IPS-NIHi7 (cell line): ENCODE measurements around the gene HSD11B2.

Experiments used
- DNase-seq: peaks from one replicate; pipeline ENCODE4 v3.0.0; 2012; ENCODE audit warnings: mixed read lengths; ENCODE audit errors: extremely low spot score

Gene HSD11B2

DNA sequence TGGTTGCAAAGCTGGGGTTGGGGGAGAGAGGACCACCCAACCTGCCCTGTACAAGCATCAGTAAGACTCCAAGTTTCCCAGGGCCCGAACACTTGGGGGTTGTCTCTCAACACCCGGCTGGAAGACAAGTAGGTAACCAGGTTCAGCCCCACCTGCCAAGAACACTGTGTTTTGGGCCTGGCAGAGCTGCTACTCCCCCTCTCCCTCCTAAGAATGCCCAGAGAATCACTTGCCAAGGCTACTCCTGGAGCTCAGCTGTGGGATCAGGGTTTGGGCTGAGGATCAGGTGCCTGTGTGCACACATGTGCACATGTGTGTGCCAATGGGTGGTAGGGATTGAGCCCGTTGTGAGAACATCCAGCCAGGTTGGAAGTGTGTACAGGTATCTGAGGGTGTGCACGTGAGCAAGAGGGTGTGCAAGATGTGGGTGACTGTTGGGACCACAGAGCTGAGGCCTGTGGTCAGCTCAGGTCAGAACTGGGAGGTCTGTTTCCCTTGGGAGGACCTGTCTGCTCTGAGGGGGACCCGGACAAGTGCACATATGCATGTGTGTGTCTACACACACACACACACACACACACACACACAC is 2.3 kb downstream of the HSD11B2 start:
- no peak for DNase-seq

DNA sequence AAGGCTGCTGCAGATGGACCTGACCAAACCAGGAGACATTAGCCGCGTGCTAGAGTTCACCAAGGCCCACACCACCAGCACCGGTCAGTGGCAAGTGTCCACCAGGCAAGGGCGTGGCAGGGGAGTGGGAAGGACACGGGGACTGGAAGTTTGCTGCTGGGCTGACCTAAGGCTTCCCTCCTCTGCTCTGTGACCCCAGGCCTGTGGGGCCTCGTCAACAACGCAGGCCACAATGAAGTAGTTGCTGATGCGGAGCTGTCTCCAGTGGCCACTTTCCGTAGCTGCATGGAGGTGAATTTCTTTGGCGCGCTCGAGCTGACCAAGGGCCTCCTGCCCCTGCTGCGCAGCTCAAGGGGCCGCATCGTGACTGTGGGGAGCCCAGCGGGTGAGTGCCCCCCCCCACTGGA is 4.8 kb downstream of the HSD11B2 start:
- DNase-seq: no peak

DNA sequence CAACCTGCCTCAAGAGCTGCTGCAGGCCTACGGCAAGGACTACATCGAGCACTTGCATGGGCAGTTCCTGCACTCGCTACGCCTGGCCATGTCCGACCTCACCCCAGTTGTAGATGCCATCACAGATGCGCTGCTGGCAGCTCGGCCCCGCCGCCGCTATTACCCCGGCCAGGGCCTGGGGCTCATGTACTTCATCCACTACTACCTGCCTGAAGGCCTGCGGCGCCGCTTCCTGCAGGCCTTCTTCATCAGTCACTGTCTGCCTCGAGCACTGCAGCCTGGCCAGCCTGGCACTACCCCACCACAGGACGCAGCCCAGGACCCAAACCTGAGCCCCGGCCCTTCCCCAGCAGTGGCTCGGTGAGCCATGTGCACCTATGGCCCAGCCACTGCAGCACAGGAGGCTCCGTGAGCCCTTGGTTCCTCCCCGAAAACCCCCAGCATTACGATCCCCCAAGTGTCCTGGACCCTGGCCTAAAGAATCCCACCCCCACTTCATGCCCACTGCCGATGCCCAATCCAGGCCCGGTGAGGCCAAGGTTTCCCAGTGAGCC is 5.8 kb downstream of the HSD11B2 start:
- no peak for DNase-seq

- DNase-seq: no peak
These were observed 6.6 kb downstream of the HSD11B2 start for GRCh38 chr16:67437513-67437912.

DNA sequence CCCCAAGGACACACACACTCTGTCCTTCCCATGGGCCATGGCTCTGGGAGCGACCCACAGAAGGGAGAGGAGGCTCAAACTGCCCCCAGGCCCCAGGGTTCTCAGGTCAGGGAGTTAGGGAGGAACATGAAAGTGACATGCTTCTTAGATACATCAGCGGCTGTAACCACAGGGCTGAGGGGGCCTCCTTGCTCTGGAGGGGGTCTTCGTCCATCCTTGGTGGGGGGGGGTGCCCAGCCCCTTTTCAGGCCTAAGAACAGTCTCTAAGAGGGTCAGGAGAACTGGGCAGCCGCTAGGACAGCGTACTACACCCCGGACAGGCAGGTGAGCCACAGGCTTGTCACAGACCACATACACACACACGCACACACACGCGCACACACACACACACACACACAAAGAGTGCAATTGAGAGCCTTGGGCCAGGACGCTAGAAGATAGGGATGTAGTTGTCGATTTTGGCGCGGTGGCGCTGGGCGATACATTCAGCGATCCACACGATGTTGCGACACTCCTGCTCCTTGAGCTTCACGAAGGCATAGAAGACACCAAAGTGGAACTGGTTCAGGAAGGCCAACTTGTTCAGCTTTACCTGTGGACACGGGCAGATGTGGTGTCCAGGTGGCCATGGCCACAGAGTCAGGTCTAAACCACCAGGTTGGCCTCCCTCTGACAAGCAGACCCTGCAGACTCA is 7.3 kb downstream of the HSD11B2 start:
- no peak for DNase-seq

DNA sequence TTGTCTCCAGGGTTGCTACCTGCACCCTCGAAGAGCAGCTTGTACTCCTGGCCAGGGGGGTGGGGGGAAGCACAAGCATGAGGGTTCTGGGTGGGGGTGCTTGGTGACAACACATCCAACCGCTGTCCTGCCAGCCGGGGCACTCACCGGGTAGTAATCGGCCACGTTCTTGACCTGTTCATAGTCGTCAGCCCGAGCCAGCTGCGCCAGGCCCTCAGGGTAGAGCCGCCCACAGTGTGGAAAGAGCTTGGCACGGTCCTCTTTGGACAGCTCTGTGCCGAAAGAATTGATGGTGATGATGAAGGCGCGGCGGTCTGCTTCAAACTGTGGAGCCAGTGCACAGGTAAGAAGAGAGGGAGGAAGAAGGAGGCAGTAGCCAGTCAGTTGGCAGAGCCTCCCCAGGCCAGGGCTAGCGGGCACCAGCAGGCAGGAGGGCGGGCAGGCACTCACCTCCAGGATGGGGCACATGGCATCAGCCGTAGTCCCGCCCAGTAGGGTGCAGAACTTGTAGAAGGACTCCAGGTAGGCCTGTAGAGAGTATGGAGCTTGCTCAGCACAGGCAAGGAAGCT is 8.0 kb downstream of the HSD11B2 start:
- DNase-seq: no peak

DNA sequence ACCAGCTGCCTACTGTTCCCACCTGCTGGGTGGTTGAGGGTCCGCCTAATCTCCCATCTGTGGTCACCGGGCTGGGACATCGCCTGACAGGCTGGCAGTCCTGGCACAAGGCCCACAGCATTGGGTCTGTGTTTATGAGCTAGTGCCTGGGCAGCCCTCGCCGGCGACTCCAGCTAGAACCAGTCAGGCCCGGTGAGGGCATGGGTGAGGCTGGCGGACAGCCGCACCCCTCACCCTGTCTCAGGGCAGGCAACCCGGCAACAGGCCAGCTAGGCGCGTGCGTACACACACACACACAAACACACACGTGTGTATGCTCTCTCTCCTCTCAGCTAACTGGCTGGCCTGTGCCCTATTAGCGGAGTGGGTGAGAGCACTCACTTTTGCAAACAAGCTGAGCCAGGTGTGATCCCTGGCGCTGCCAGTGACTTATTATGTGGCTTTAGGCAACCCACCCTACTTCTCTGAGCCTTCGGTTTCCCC is 10.4 kb downstream of the HSD11B2 start:
- no peak for DNase-seq

DNA sequence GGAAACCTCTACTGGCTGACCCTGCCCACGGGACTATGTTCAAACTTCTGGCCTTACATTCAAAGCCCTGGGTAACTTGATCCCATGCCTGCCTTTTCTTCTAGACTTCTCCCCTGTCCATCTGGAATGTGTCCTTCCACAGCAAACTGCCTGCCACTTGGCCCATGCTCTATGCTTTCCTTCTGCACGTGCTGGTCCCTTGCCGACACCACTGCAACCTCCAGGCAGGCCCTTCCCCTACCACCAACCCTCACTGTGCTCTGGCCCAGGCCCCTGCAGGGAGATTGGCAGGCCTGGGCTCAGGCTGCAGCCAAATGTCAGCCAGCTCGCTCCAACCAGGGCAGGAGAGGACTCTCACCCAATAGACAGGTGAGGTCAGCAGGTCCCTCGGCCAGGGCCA is 11.0 kb downstream of the HSD11B2 start:
- no peak for DNase-seq

- no peak for DNase-seq
These were observed 11.8 kb downstream of the HSD11B2 start for GRCh38 chr16:67442581-67443255.

DNA sequence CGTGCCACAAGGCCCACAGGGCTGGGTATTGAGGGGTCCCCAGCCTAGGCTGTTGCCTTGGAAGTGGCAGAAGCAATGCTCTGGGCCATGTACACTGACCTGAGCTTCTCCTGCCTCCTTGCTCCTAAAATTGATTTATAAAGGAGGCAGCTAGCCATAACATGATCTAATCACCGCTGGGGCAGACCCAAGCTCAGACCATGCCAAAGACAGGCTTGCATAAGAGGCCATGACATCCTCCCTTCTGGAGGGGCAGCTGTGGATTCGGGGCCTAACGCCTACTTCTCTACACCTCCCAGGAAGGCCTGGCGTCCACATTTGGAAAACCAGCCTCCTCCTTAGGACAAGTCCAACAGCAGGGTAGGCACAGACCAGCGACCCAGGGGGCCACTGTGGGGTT is 12.3 kb downstream of the HSD11B2 start:
- no peak for DNase-seq

DNA sequence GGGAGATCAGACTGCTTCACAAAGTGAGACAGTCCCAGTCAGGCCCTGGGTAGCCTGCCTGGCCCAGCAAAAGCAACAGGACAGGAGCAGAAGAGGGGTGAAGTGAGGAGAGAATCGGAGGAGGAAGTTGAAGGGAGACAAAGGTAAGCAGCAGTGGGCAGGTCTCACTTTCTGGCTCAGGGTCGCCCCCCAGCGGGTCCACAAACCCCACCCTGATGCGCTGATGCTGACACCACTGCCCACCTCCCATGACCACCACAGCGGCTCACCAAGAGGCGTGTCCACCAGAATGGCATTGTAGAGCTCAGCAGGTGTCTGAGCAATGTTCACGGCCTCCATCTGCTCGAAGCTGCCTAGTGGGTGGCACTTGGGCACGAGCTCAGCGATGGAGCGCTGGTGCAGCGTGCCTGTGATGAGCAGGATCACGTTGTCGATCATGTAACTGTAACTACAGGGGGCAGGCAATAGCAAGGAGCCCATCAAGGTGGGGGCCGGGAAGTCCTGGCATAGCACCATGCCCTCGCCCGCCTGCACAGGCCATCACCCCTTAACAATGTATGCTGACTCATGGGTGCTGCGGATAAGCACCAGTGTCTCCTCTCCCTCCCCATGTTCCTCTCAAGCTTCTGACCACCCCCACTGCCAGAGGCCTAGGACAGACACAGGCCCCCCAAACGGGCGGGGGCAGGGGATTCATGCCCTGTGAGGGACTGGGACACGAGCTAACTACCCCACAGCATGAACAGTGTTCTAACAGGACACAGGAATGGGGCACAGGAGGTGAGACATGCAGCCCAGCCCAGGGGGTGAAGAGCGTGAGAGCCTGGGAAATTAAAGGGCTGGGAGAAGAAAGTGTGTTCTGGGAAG is 13.6 kb downstream of the HSD11B2 start:
- peak; percentile 78 for DNase-seq

DNA sequence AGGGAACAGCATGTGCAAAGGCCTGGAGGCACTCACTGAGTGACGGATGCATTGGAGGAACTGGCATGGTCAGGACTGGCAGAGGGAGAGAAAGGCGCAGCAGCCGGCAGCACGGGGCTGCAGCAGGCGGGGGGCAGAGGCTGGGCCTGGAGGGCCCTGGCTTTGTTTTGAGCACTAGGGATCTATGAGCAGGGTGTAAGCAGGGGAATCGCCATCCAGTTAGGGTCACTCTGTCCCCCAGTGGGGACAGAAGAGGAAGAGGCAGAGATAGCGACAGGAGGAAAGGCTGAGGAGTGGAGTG is 14.2 kb downstream of the HSD11B2 start:
- DNase-seq: no peak

DNA sequence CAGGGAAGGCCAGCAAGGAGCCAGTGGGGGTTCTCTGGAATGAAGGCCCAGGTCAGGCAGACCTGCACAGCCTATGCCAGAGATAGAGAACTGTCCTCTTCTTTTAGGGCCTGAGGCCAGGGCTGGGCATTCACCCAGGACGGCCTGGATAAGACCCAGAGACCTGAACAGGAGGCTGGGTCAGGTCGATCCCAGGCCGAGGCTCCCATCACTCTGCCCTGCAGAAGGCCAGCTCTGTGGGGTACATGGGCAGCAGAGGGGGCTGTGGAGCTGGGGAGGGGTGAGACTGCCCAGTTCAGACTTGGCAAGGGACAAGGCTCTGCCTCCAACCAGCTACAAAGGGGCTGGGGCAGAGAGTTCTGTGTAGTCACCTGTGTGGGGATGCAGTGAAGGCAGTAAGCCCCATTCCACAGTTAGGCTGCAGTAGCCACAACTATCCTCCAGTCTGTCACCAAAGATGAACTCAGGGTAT is 14.6 kb downstream of the HSD11B2 start:
- DNase-seq: no peak

- no peak for DNase-seq
These were observed 15.3 kb downstream of the HSD11B2 start for GRCh38 chr16:67445913-67446907.

- DNase-seq: no peak
These were observed 16.1 kb downstream of the HSD11B2 start for GRCh38 chr16:67446968-67447507.

DNA sequence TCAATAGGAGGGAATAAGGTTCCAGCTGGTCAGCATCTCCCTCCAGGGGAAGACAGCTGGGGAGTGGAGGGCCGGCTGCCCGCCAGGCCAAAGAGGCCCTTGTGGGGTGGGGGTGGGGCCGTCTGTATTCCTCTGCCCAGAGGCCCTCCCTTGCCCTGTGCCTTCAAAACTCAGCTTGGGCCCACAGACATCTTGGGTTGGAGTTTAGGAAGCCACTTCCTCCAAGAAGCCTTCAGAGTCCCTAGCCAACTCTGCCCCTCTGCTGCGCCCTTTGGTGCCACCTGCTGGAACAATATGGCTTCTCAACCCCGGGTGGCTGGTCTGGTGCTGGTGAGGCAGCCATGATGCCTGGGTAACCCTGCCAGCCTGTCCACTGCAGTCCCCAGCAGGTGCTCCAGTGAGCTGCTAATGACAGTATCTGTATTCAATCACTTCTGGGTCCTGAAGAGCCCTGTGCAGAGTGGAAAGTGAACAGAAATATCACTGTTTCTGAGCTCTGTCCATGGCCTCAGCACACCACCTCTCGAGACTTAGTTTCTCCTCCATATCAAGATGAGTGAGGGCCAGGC is 16.7 kb downstream of the HSD11B2 start:
- DNase-seq: peak; percentile 65

GRCh38 chr16:67448580-67448979 is 17.7 kb downstream of the HSD11B2 start:
- no peak for DNase-seq

DNA sequence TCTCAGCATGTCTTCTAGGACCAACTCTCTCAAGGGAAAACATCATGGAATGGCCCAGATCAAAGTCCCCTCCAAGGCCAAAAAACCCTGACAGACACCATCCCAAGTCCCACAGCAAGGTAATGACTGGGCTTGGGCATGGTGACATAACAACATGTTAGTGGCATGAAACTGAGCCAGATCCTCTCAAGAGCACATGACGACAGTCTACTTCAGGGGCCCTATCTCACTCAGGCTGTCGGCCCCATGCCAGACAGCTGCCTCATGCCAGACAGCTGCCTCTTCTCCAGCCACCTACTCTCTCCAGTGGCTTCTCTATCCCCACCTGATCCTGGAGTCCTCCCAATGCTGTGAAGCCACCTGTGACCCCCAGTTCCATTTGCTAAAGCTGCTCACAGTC is 18.4 kb downstream of the HSD11B2 start:
- no peak for DNase-seq

GRCh38 chr16:67449739-67450138 is 18.8 kb downstream of the HSD11B2 start:
- no peak for DNase-seq
